Thyroid gland (tissue), 4 donors: Measurements from ENCODE around the gene PLXNA4.

Experiments used
- POLR2A ChIP-seq, 2 donors: fragments of 450-650 bp; IDR thresholded peaks; one replicate each; pipeline ENCODE4 v1.6.1; 2017; ENCODE audit warnings: antibody characterized with exemption in 2 of 2, mild to moderate bottlenecking in 2 of 2, moderate library complexity in 1 of 2
- TF ChIP-seq, protein P1 (sequence below), 6 experiments: fragments of 200-600 bp in 3 of 6; fragments of 450-650 bp in 3 of 6; sonication (generic) in 3 of 6; IDR thresholded peaks; one replicate each; pipeline ENCODE4 v1.5.1; 2016 to 2019; ENCODE audit warnings: antibody characterized with exemption in 6 of 6, mild to moderate bottlenecking in 2 of 6, inconsistent platforms in 1 of 6, moderate library complexity in 1 of 6

DNA sequence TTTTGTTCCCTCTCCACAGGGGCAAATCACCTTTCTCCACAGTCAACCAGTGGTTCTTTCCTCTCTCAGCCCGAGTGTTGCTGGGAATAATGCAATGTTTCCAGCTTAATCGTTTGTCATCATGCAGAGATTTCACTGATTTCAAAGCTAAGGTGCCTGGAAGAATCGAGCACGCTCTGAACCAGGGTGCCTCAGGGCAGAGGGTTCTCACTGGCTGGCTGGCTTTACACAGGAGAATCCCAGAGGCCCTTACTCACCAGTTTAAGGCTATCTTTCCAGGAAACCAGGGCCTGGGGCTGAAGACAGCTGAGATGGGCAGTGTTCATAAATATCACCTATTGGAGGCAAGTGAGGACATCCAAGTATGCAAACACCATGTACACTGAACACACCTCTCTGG is 21.8 kb downstream of the PLXNA4 start:
- TF ChIP-seq, protein P1, sequence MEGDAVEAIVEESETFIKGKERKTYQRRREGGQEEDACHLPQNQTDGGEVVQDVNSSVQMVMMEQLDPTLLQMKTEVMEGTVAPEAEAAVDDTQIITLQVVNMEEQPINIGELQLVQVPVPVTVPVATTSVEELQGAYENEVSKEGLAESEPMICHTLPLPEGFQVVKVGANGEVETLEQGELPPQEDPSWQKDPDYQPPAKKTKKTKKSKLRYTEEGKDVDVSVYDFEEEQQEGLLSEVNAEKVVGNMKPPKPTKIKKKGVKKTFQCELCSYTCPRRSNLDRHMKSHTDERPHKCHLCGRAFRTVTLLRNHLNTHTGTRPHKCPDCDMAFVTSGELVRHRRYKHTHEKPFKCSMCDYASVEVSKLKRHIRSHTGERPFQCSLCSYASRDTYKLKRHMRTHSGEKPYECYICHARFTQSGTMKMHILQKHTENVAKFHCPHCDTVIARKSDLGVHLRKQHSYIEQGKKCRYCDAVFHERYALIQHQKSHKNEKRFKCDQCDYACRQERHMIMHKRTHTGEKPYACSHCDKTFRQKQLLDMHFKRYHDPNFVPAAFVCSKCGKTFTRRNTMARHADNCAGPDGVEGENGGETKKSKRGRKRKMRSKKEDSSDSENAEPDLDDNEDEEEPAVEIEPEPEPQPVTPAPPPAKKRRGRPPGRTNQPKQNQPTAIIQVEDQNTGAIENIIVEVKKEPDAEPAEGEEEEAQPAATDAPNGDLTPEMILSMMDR (IDR thresholded peaks at IDR 0.05): no peak
- TF ChIP-seq POLR2A (IDR thresholded peaks at IDR 0.05): no peak
